CD14-positive monocyte (primary cell): ENCODE measurements around the gene PCDHGC5. TPM values are rescaled to one million over a fixed set of nuclear protein-coding genes. Genes with fewer than 3 reads are reported as not detected.

ENCODE experiments used
- DNase-seq, 3 donors: peaks; one replicate each; pipeline ENCODE4 v3.0.0-alpha.2; 2011 to 2022
- H2AFZ ChIP-seq: 2 replicates; pipeline ENCODE4 v1.6.0; 2012; ENCODE audit warnings: mild to moderate bottlenecking, low read depth, low read length, inconsistent platforms; ENCODE audit not compliant: insufficient read depth, poor library complexity, severe bottlenecking
- H3K27ac ChIP-seq, 2 donors: 1 replicate in 1 of 2; 2 replicates in 1 of 2; pipeline ENCODE4 v1.5.1; 2012 to 2013; ENCODE audit warnings: low read length in 2 of 2, control low read depth in 1 of 2, inconsistent platforms in 1 of 2, low read depth in 1 of 2, mild to moderate bottlenecking in 1 of 2
- H3K27me3 ChIP-seq, 2 donors: one replicate each; pipeline versions ENCODE4 v1.6.0 to v1.6.1; 2011 to 2013; ENCODE audit warnings: low read length in 2 of 2; ENCODE audit not compliant: control insufficient read depth in 2 of 2, insufficient read depth in 2 of 2
- H3K36me3 ChIP-seq, 2 donors: replicated peaks in 1 of 2; 1 replicate in 1 of 2; 2 replicates in 1 of 2; pipeline versions ENCODE4 v1.5.1 to v1.6.1; 2012 to 2013; ENCODE audit warnings: low read length in 2 of 2, control low read depth in 1 of 2, inconsistent platforms in 1 of 2, mild to moderate bottlenecking in 1 of 2; ENCODE audit not compliant: insufficient read depth in 2 of 2, control insufficient read depth in 1 of 2
- H3K4me1 ChIP-seq, 2 donors: 1 replicate in 1 of 2; 2 replicates in 1 of 2; pipeline versions ENCODE4 v1.5.1 to v1.6.1; 2012 to 2013; ENCODE audit warnings: low read length in 2 of 2, control low read depth in 1 of 2, inconsistent platforms in 1 of 2, mild to moderate bottlenecking in 1 of 2, moderate library complexity in 1 of 2; ENCODE audit not compliant: insufficient read depth in 2 of 2, control insufficient read depth in 1 of 2
- H3K4me2 ChIP-seq: replicated peaks from 2 replicates; pipeline ENCODE3; 2012; ENCODE audit warnings: low read length, moderate library complexity, mild to moderate bottlenecking; ENCODE audit not compliant: poor library complexity, severe bottlenecking; ENCODE audit errors: extremely low read depth
- H3K4me3 ChIP-seq, 3 experiments: fragments of 200-600 bp in 1 of 3; sonication (generic) in 1 of 3; replicated peaks in 1 of 3; 1 replicate in 2 of 3; 2 replicates in 1 of 3; pipeline ENCODE4 v1.5.1; 2011 to 2013; ENCODE audit warnings: low read length in 3 of 3, mild to moderate bottlenecking in 3 of 3, control low read depth in 2 of 3, low read depth in 2 of 3, inconsistent platforms in 1 of 3, moderate library complexity in 1 of 3
- H3K79me2 ChIP-seq: 2 replicates; pipeline ENCODE4 v1.6.0; 2012; ENCODE audit warnings: mild to moderate bottlenecking, control low read depth, inconsistent platforms, low read length, moderate library complexity; ENCODE audit not compliant: insufficient read depth
- H3K9ac ChIP-seq: 2 replicates; pipeline ENCODE4 v1.6.0; 2017; ENCODE audit warnings: low read length, mild to moderate bottlenecking; ENCODE audit not compliant: insufficient read depth, poor library complexity, severe bottlenecking
- H3K9me3 ChIP-seq, 2 donors: replicated peaks in 1 of 2; 1 replicate in 1 of 2; 2 replicates in 1 of 2; pipeline versions ENCODE4 v1.5.1 to v1.6.1; 2012 to 2013; ENCODE audit warnings: low read length in 2 of 2, control low read depth in 1 of 2; ENCODE audit not compliant: control insufficient read depth in 1 of 2, insufficient read depth in 1 of 2
- H4K20me1 ChIP-seq: 2 replicates; pipeline ENCODE4 v1.6.0; 2012; ENCODE audit warnings: mild to moderate bottlenecking, low read length, control low read depth, moderate library complexity; ENCODE audit not compliant: insufficient read depth
- H3K27ac Mint-ChIP-seq, 7 donors: one replicate each; pipeline ENCODE4 v1.8.0; 2020; ENCODE audit warnings: mild to moderate bottlenecking in 7 of 7, mixed read lengths in 7 of 7, moderate library complexity in 6 of 7, inconsistent platforms in 2 of 7
- H3K27me3 Mint-ChIP-seq, 3 donors: one replicate each; pipeline ENCODE4 v1.8.0; 2021 to 2022; ENCODE audit warnings: low read depth in 3 of 3, mild to moderate bottlenecking in 3 of 3, mixed read lengths in 3 of 3, moderate library complexity in 3 of 3, inconsistent platforms in 1 of 3
- H3K36me3 Mint-ChIP-seq, 2 donors: one replicate each; pipeline ENCODE4 v1.8.0; 2020; ENCODE audit warnings: mixed read lengths in 2 of 2, inconsistent platforms in 1 of 2, mild to moderate bottlenecking in 1 of 2
- H3K4me1 Mint-ChIP-seq: one replicate; pipeline ENCODE4 v1.8.0; 2020; ENCODE audit warnings: mild to moderate bottlenecking, mixed read lengths
- H3K4me3 Mint-ChIP-seq, 2 donors: one replicate each; pipeline ENCODE4 v1.8.0; 2020; ENCODE audit warnings: mild to moderate bottlenecking in 2 of 2, mixed read lengths in 2 of 2, moderate library complexity in 1 of 2
- H3K9me3 Mint-ChIP-seq, 7 donors: one replicate each; pipeline ENCODE4 v1.8.0; 2020 to 2022; ENCODE audit warnings: mixed read lengths in 7 of 7, mild to moderate bottlenecking in 6 of 7, moderate library complexity in 6 of 7, inconsistent platforms in 2 of 7
- CTCF ChIP-seq: fragments of 200-600 bp; IDR thresholded peaks from one replicate; pipeline ENCODE4 v1.8.0; 2022; ENCODE audit warnings: antibody characterized with exemption, mild to moderate bottlenecking
- WGBS: methylation state at CpG from one replicate; pipeline ENCODE4 v1.1.5; 2013; ENCODE audit warnings: missing lambda C conversion rate; ENCODE audit not compliant: insufficient coverage; 5-methylcytosine and 5-hydroxymethylcytosine counted together
- intact Hi-C, 2 donors: fragments of 100-400 bp; cut with micrococcal nuclease; formaldehyde crosslinking; loops; one replicate each; pipeline versions ENCODE4 v1.15.0 to v1.15.1; 2023
- polyA plus RNA-seq, 3 donors: library from polyadenylated mRNA; depleted of rRNA in 1 of 3; unstranded in 2 of 3; stranded (reverse) in 1 of 3; fragments of 300-500 nt in 2 of 3; fragments of >200 nt in 1 of 3; fragmentation: Illumina TruSeq in 2 of 3; gene quantifications; 1 replicate in 2 of 3; 2 replicates in 1 of 3; pipeline ENCODE4 v1.2.3, GENCODE V29; 2012 to 2021

The PCDHGC5 gene
- polyA plus RNA-seq, 3 donors = not detected

DNA sequence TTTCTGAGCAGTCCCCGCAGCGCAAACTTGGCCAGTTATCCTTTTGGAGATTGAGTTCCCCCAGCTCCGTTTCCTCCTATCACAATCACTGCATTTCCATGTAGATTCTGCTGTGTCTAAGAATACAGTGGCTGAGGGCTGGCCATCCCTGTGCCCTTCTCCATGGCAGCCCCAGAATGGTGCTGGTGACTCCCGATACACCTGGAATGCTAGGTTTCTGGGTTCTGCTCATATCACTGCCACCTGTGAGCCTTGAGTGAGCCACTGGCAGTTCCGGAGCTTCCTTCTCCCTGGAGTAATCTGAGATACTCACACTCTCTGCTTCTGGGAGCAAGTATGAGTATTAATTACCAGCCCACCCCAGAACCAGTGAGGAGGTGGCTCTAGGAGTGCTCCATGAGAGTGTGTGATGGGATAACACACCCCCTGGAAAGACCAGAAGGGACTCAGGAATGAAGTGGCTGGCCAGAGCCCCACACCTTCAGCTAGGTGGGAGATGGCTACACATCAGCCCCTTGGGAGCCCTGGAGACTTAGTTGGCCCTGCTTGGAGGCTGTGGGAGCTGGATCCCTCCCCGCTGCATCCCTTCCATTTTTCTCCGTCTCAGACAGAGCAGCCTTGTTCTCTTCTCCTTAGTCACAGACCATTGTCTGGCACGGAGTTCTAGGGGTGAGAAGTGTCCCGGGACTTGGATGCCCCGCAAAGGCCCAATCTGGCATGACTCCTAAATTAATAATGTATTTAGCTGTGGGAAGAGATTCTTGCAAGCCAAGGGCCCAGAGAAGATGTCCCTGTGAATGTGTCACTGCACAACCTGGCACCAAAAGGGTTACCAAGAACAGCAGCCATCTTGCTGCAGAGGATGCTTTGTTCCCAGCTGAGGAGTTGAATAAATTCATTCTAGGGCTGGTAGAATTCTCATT is 4.9 kb downstream of the PCDHGC5 start:
- peaks cover 3 to 30% of the 10 kb centered on the region in 2 donors for H3K9me3 ChIP-seq
- TF ChIP-seq CTCF = no peak
- Mint-ChIP-seq H3K4me3 (peak overlapping the region; percentile 34 to 39), H3K27me3 (peaks cover 75 to 90% (median 75%) of the 10 kb centered on the region in 3 donors), H3K4me1 (peaks cover 14% of the 10 kb centered on the region), H3K9me3 (peaks cover 0 to 24% (median 7%) of the 10 kb centered on the region in 7 donors), H3K27ac (no peak overlapping the region), H3K36me3 (no peaks in the 10 kb centered on the region)
- H3K27ac ChIP-seq = no peak overlapping the region
- no peak overlapping the region for H3K4me3 ChIP-seq
- 90% methylated on average over 3 of the region's 10 CpGs for WGBS
- no peaks in the 10 kb centered on the region for H4K20me1 ChIP-seq
- peaks cover 13 to 15% of the 10 kb centered on the region in 2 donors for H3K4me1 ChIP-seq
- H3K79me2 ChIP-seq = no peaks in the 10 kb centered on the region
- H3K4me2 ChIP-seq = no peak overlapping the region
- intact Hi-C loops = no loop called here
- H3K36me3 ChIP-seq = no peaks in the 10 kb centered on the region
- no peak overlapping the region for H3K9ac ChIP-seq
- H2AFZ ChIP-seq = no peak overlapping the region
- H3K27me3 ChIP-seq = peaks cover 38 to 80% of the 10 kb centered on the region in 2 donors
- DNase-seq = no peak

DNA sequence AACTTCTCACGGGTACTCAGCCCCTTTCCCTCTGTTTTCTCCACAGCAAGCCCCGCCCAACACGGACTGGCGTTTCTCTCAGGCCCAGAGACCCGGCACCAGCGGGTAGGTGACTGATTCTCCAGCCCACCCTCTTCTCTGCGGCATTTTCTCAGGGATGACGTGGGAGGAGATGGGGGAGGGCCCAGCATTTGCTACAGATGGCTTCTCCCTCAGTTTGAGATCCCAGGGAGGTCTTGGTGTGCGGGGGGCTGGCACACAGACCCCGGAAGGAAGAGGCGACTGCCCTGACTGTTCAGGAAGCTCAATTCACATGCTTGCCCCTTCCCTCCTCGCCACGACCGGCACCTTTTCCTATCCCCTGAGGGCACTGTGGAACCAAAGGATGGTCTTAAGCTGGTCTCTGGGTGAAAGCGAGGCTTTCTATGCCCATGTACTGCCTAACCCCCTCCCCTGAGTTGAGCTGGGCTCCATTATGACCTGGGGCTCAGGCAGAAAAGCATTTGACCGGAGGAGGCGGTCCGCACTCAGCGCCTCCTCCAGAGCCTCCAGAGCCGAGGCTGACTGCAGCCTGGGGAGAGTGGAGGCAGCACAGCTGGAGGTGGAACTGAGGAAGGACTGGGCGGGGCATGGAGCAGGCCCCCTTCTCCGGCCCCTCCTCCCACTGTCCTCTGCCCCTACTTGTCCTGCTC is 6.0 kb downstream of the PCDHGC5 start:
- H3K4me1 ChIP-seq = peaks cover 13 to 15% of the 10 kb centered on the region in 2 donors
- no peaks in the 10 kb centered on the region for H3K79me2 ChIP-seq
- no peaks in the 10 kb centered on the region for H4K20me1 ChIP-seq
- H2AFZ ChIP-seq = no peak overlapping the region
- WGBS = 61% methylated on average over 9 of the region's 22 CpGs
- intact Hi-C loops = no loop called here
- H3K9me3 ChIP-seq = peaks cover 3 to 30% of the 10 kb centered on the region in 2 donors
- Mint-ChIP-seq H3K27ac (no peak overlapping the region), H3K4me3 (peak overlapping the region in 1 of 2 donors; percentile 69), H3K36me3 (no peaks in the 10 kb centered on the region), H3K4me1 (peaks cover 14% of the 10 kb centered on the region), H3K9me3 (peaks cover 0 to 24% (median 7%) of the 10 kb centered on the region in 7 donors), H3K27me3 (peaks cover 69 to 83% (median 69%) of the 10 kb centered on the region in 3 donors)
- H3K4me2 ChIP-seq = no peak overlapping the region
- no peak for TF ChIP-seq CTCF
- DNase-seq = no peak
- no peak overlapping the region for H3K27ac ChIP-seq
- H3K4me3 ChIP-seq = no peak overlapping the region
- no peak overlapping the region for H3K9ac ChIP-seq
- H3K27me3 ChIP-seq = peaks cover 38 to 70% of the 10 kb centered on the region in 2 donors
- H3K36me3 ChIP-seq = no peaks in the 10 kb centered on the region
